HUES48 (cell line): ENCODE data around the gene CDC14B.
A peak's percentile ranks its signal among the peaks of the same experiment; 100 is the strongest.
"Not testable (repeated sequence)": the region's sequence is repeated elsewhere in the genome, so short reads cannot be mapped to it uniquely, and the experiment has no call there.

ENCODE experiments used
- H3K27ac ChIP-seq: one replicate; pipeline ENCODE4 v1.7.0; 2013; ENCODE audit warnings: low read depth, low read length, inconsistent platforms
- H3K27me3 ChIP-seq: 2 replicates; pipeline ENCODE4 v1.6.1; 2013; ENCODE audit warnings: mild to moderate bottlenecking, low read length; ENCODE audit not compliant: control insufficient read depth, insufficient read depth
- H3K36me3 ChIP-seq: 2 replicates; pipeline ENCODE4 v1.6.1; 2013; ENCODE audit warnings: low read length; ENCODE audit not compliant: control insufficient read depth, insufficient read depth
- H3K4me1 ChIP-seq: 2 replicates; pipeline ENCODE4 v1.6.1; 2013; ENCODE audit warnings: mild to moderate bottlenecking, low read length; ENCODE audit not compliant: control insufficient read depth, insufficient read depth
- H3K4me3 ChIP-seq: 2 replicates; pipeline ENCODE4 v1.5.1; 2013; ENCODE audit warnings: mild to moderate bottlenecking, low read depth, low read length
- H3K9ac ChIP-seq: 2 replicates; pipeline ENCODE4 v1.6.1; 2013; ENCODE audit warnings: mild to moderate bottlenecking, low read depth, low read length, moderate library complexity
- H3K9me3 ChIP-seq: 2 replicates; pipeline ENCODE4 v1.6.1; 2013; ENCODE audit warnings: low read length; ENCODE audit not compliant: control insufficient read depth, insufficient read depth

CDC14B gene

GRCh38 chr9:96510258-96510657, 109.4 kb downstream of the CDC14B start:
- peak overlapping the region; percentile 80 for H3K27ac ChIP-seq
- no peaks in the 10 kb centered on the region for H3K27me3 ChIP-seq
- H3K4me1 ChIP-seq, result peaks cover 12% of the 10 kb centered on the region
- H3K9ac ChIP-seq, result no peak overlapping the region; the same call in 1 of the 2 replicates
- H3K4me3 ChIP-seq, result peak overlapping the region; percentile 11; the same call in 1 of the 2 replicates
- peaks cover 18% of the 10 kb centered on the region; the same call in 1 of the 2 replicates for H3K36me3 ChIP-seq
- no peaks in the 10 kb centered on the region for H3K9me3 ChIP-seq

GRCh38 chr9:96509848-96510247, 109.8 kb downstream of the CDC14B start:
- Histone ChIP-seq H3K36me3 (peaks cover 17% of the 10 kb centered on the region; the same call in 1 of the 2 replicates), H3K27me3 (no peaks in the 10 kb centered on the region), H3K9me3 (no peaks in the 10 kb centered on the region), H3K27ac (peak overlapping the region; percentile 80), H3K9ac (no peak overlapping the region; the same call in 1 of the 2 replicates), H3K4me1 (peaks cover 12% of the 10 kb centered on the region), H3K4me3 (peak overlapping the region; percentile 11; the same call in 1 of the 2 replicates)

GRCh38 chr9:96509026-96509425, 110.6 kb downstream of the CDC14B start:
- H3K4me3 ChIP-seq, result no peak overlapping the region
- H3K9me3 ChIP-seq, result no peaks in the 10 kb centered on the region
- H3K36me3 ChIP-seq, result peaks cover 10% of the 10 kb centered on the region; the same call in 1 of the 2 replicates
- H3K4me1 ChIP-seq, result peaks cover 13% of the 10 kb centered on the region
- no peak overlapping the region for H3K9ac ChIP-seq
- H3K27ac ChIP-seq, result no peak overlapping the region
- H3K27me3 ChIP-seq, result no peaks in the 10 kb centered on the region

- Histone ChIP-seq H3K4me1 (peaks cover 19% of the 10 kb centered on the region), H3K4me3 (no peak overlapping the region), H3K27me3 (no peaks in the 10 kb centered on the region), H3K9me3 (no peaks in the 10 kb centered on the region), H3K36me3 (peaks cover 4% of the 10 kb centered on the region; the same call in 1 of the 2 replicates), H3K27ac (no peak overlapping the region), H3K9ac (no peak overlapping the region)
These were observed 111.3 kb downstream of the CDC14B start for GRCh38 chr9:96508227-96508940.

GRCh38 chr9:96505316-96505991, 114.2 kb downstream of the CDC14B start:
- H3K27ac ChIP-seq, result no peak overlapping the region
- no peak overlapping the region for H3K4me3 ChIP-seq
- no peaks in the 10 kb centered on the region for H3K9me3 ChIP-seq

GRCh38 chr9:96503918-96504317, 115.7 kb downstream of the CDC14B start:
- peaks cover 25% of the 10 kb centered on the region for H3K4me1 ChIP-seq
- H3K27ac ChIP-seq, result no peak overlapping the region
- H3K9me3 ChIP-seq, result no peaks in the 10 kb centered on the region
- H3K27me3 ChIP-seq, result no peaks in the 10 kb centered on the region
- no peak overlapping the region for H3K4me3 ChIP-seq
- H3K36me3 ChIP-seq, result no peaks in the 10 kb centered on the region
- no peak overlapping the region for H3K9ac ChIP-seq

More at GRCh38 chr9:96505316-96505991, 114.2 kb downstream of the CDC14B start:
- Histone ChIP-seq H3K9ac (no peak overlapping the region), H3K36me3 (no peaks in the 10 kb centered on the region; the same call in 1 of the 2 replicates), H3K27me3 (no peaks in the 10 kb centered on the region), H3K4me1 (peaks cover 34% of the 10 kb centered on the region)

- not testable (repeated sequence) for H3K9me3 ChIP-seq, H3K9ac ChIP-seq, H3K27me3 ChIP-seq, H3K27ac ChIP-seq, H3K4me3 ChIP-seq, H3K36me3 ChIP-seq
- peaks cover 30% of the 10 kb centered on the region for H3K4me1 ChIP-seq
These were observed 116.3 kb downstream of the CDC14B start for GRCh38 chr9:96503374-96503748.

GRCh38 chr9:96502539-96503373, 116.9 kb downstream of the CDC14B start:
- Histone ChIP-seq H3K27me3 (no peaks in the 10 kb centered on the region), H3K9ac (no peak overlapping the region), H3K36me3 (no peaks in the 10 kb centered on the region), H3K4me3 (no peak overlapping the region), H3K27ac (no peak overlapping the region), H3K9me3 (no peaks in the 10 kb centered on the region), H3K4me1 (peaks cover 30% of the 10 kb centered on the region)

GRCh38 chr9:96501633-96502538, 117.8 kb downstream of the CDC14B start:
- H3K27ac ChIP-seq, result no peak overlapping the region
- H3K4me3 ChIP-seq, result no peak overlapping the region
- H3K27me3 ChIP-seq, result no peaks in the 10 kb centered on the region
- H3K4me1 ChIP-seq, result peaks cover 30% of the 10 kb centered on the region
- no peaks in the 10 kb centered on the region for H3K9me3 ChIP-seq
- no peak overlapping the region for H3K9ac ChIP-seq
- no peaks in the 10 kb centered on the region for H3K36me3 ChIP-seq
